ENCODE data around the gene ARMC10.

DNA sequence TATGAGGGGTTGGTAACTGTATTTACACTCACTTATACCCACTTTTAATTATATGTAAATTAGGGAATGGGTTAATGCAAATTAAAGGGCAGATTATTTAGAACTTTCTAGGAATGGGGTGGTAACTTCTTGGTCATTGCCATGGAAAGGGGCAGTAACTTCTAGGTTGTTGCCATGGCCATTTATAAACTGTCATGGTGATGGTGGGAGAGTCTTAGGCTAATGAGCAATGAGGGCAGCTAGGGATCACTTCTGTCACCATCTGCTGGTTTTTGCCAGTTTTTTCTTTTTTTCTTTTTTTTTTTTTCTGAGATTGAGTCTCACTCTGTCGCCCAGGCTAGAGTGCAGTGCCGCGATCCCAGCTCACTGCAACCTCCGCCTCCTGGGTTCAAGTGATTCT lies 40.8 kb downstream of the ARMC10 start:
- TF ChIP-seq EZH2 (IDR thresholded peaks at IDR 0.05) (no peak), POLR2AphosphoS5 (IDR thresholded peaks at IDR 0.05; ENCODE audit: borderline replicate concordance, low read depth, low read length) (no peak), FOXP2 (optimal IDR thresholded peaks at IDR 0.05; ENCODE audit: control extremely low read depth, extremely low read length, insufficient read depth) (no peak)
